Sigmoid colon (tissue), 7 donors: ENCODE data around the gene FGG. TPM values are rescaled to one million over a fixed set of nuclear protein-coding genes. Genes with fewer than 3 reads are reported as not detected.

Source experiments
- DNase-seq: peaks from one replicate; pipeline ENCODE4 v3.0.0-alpha.2; 2019
- H3K27ac ChIP-seq, 4 donors: fragments of 200-600 bp; sonication (generic); one replicate each; pipeline ENCODE4 v1.5.1; 2016 to 2019; ENCODE audit warnings: mild to moderate bottlenecking in 1 of 4
- H3K27me3 ChIP-seq, 3 donors: fragments of 200-600 bp; sonication (generic); one replicate each; pipeline ENCODE4 v1.5.1; 2019; ENCODE audit warnings: mild to moderate bottlenecking in 1 of 3
- H3K36me3 ChIP-seq, 4 donors: fragments of 200-600 bp; sonication (generic); one replicate each; pipeline ENCODE4 v1.5.1; 2016 to 2019
- H3K4me1 ChIP-seq, 4 donors: fragments of 200-600 bp; sonication (generic); one replicate each; pipeline ENCODE4 v1.5.1; 2017 to 2019
- H3K4me3 ChIP-seq, 4 donors: fragments of 200-600 bp; sonication (generic); one replicate each; pipeline ENCODE4 v1.5.1; 2017 to 2019; ENCODE audit warnings: mild to moderate bottlenecking in 2 of 4, moderate library complexity in 1 of 4
- H3K9me3 ChIP-seq, 4 donors: fragments of 200-600 bp in 3 of 4; sonication (generic) in 3 of 4; one replicate each; pipeline versions ENCODE4 v1.5.1 to v1.6.1; 2013 to 2019
- EP300 ChIP-seq, 4 donors: sonication (generic); formaldehyde crosslinking; IDR thresholded peaks; one replicate each; pipeline ENCODE4 v1.6.1; 2017; ENCODE audit warnings: antibody characterized with exemption in 4 of 4
- POLR2A ChIP-seq, 2 donors: fragments of 450-650 bp; IDR thresholded peaks; one replicate each; pipeline ENCODE4 v1.6.1; 2016; ENCODE audit warnings: antibody characterized with exemption in 2 of 2, mild to moderate bottlenecking in 2 of 2, moderate library complexity in 2 of 2
- POLR2AphosphoS5 ChIP-seq, 4 donors: sonication (generic); formaldehyde crosslinking; IDR thresholded peaks; one replicate each; pipeline ENCODE4 v1.6.1; 2017; ENCODE audit warnings: antibody characterized with exemption in 4 of 4
- WGBS, 2 donors: extraction: QIAGEN DNeasy Blood & Tissue Kit; methylation state at CpG; one replicate each; pipeline ENCODE4 v1.1.7; 2013; 5-methylcytosine and 5-hydroxymethylcytosine counted together
- intact Hi-C: fragments of 100-400 bp; cut with DNase I; formaldehyde crosslinking; loops from one replicate; pipeline ENCODE4 v1.15.1; 2023
- polyA plus RNA-seq, 3 donors: library from polyadenylated mRNA; stranded (reverse); fragments of 200-250 nt; gene quantifications; one replicate each; pipeline ENCODE4 v1.2.3, GENCODE V29; 2013
- total RNA-seq, 4 donors: library from RNA; depleted of rRNA; stranded (reverse); fragments of >200 nt; gene quantifications; one replicate each; pipeline ENCODE4 v1.1.0, GENCODE V29; 2016
- TF ChIP-seq, protein P1 (sequence below), 4 experiments: fragments of 450-650 bp in 3 of 4; fragments of 200-600 bp in 1 of 4; IDR thresholded peaks; one replicate each; pipeline ENCODE4 v1.5.1; 2016 to 2019; ENCODE audit warnings: antibody characterized with exemption in 4 of 4, mild to moderate bottlenecking in 3 of 4, moderate library complexity in 2 of 4
- donor health status: healthy with polysubstance abuse.
- donor health status: Bipolar disorder and iron deficiency.
- donor health status: healthy.

Gene FGG
- total and polyA plus RNA-seq, 7 donors: 0.22 TPM; not detected in 6

DNA sequence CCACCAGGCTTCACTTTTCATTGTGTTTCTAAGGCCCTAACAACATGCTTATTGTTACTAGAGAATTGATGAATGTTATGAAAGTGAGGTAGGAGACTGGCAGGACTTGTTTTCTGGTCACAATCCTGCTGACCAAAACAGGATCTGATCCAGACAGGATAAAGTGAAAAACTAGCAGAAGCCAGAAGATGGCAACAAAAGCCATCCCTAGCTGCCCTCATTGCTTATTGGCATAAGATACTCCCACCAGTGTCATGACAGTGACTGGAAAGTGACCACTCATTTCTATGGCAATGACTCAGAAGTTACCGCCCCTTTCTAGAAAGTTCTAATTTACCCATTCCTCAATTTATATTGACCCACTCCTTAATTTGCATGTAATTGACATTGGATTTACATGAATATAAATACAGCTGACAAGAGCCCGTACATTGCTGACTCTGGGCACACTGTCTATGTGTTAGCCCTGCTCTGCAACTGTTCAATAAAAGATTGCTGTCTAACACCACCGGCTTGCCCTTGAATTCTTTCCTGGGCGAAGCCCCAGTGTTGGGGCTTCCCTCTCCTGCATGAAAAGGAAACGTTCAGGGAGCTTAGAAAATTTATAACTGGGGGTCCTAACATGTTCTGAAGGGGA is 30.0 kb upstream of the FGG start:
- peaks cover 0 to 21% (median 9%) of the 10 kb centered on the region in 4 donors for H3K4me1 ChIP-seq
- 75 to 77% methylated on average over 5 of the region's 5 CpGs for WGBS, 2 donors
- no peak overlapping the region for H3K4me3 ChIP-seq
- TF ChIP-seq, protein P1, sequence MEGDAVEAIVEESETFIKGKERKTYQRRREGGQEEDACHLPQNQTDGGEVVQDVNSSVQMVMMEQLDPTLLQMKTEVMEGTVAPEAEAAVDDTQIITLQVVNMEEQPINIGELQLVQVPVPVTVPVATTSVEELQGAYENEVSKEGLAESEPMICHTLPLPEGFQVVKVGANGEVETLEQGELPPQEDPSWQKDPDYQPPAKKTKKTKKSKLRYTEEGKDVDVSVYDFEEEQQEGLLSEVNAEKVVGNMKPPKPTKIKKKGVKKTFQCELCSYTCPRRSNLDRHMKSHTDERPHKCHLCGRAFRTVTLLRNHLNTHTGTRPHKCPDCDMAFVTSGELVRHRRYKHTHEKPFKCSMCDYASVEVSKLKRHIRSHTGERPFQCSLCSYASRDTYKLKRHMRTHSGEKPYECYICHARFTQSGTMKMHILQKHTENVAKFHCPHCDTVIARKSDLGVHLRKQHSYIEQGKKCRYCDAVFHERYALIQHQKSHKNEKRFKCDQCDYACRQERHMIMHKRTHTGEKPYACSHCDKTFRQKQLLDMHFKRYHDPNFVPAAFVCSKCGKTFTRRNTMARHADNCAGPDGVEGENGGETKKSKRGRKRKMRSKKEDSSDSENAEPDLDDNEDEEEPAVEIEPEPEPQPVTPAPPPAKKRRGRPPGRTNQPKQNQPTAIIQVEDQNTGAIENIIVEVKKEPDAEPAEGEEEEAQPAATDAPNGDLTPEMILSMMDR (IDR thresholded peaks at IDR 0.05): no peak
- TF ChIP-seq POLR2AphosphoS5 (IDR thresholded peaks at IDR 0.05): no peak
- no peaks in the 10 kb centered on the region for H3K9me3 ChIP-seq
- no peaks in the 10 kb centered on the region for H3K36me3 ChIP-seq
- DNase-seq: no peak
- no peaks in the 10 kb centered on the region for H3K27me3 ChIP-seq
- no peak overlapping the region for H3K27ac ChIP-seq
- intact Hi-C loops: no loop called here

DNA sequence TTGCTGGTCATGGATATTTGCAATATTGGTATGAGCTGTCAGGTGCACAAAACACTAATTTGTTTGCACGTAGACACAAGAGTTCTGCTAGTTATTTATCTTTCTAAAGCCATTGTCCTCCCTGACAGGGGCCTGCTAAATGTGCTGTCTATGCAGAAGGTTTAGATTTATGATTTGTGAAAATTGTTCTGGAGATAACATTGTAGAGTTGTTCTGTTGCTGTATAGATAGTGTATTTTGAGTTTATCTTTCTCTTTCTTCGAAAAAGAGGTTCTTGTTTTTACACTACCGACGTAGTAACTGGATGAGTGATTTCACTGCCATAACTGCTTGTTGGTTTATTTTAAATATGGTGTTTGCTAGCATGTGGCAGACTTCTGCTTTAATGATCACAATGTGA is 28.5 kb upstream of the FGG start:
- H3K4me1 ChIP-seq: peaks cover 0 to 24% (median 9%) of the 10 kb centered on the region in 4 donors
- no peak overlapping the region for H3K27ac ChIP-seq
- no peaks in the 10 kb centered on the region for H3K36me3 ChIP-seq
- intact Hi-C loops: no loop called here
- no peak for TF ChIP-seq POLR2AphosphoS5 (IDR thresholded peaks at IDR 0.05)
- no peak for TF ChIP-seq POLR2A (IDR thresholded peaks at IDR 0.05)
- TF ChIP-seq EP300 (IDR thresholded peaks at IDR 0.05): no peak
- TF ChIP-seq, protein P1 (IDR thresholded peaks at IDR 0.05): no peak
- no peaks in the 10 kb centered on the region for H3K27me3 ChIP-seq
- H3K4me3 ChIP-seq: no peak overlapping the region
- no peaks in the 10 kb centered on the region for H3K9me3 ChIP-seq
- no peak for DNase-seq
- WGBS, 2 donors: 46 to 57% methylated on average over 4 of the region's 4 CpGs

DNA sequence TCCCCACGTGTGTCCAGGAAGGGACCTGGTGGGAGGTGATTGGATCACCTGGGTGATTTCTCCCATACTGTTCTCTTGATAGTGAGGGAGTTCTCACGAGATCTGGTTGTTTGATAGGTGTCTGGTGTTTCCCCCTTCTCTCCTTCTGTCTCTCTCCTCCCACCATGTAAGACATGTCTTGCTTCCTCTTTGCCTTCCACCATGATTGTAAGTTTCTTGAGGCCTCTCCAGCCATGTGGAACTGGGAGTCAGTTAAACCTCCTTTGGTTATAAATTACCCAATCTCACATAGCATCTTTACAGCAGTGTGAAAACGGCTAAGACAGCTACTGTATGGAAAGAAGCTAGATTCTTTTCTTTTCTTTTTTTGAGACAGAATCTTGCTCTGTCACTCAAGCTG is 21.6 kb upstream of the FGG start:
- Histone ChIP-seq H3K9me3 (no peaks in the 10 kb centered on the region), H3K4me3 (no peak overlapping the region), H3K4me1 (peaks cover 0 to 8% (median 0%) of the 10 kb centered on the region in 4 donors), H3K27ac (no peak overlapping the region), H3K36me3 (no peaks in the 10 kb centered on the region), H3K27me3 (peaks cover 0 to 9% (median 0%) of the 10 kb centered on the region in 3 donors)
- TF ChIP-seq POLR2AphosphoS5 (IDR thresholded peaks at IDR 0.05) (no peak), EP300 (IDR thresholded peaks at IDR 0.05) (no peak), POLR2A (IDR thresholded peaks at IDR 0.05) (no peak)
- TF ChIP-seq, protein P1 (IDR thresholded peaks at IDR 0.05): no peak
- intact Hi-C loops: no loop called here
- WGBS, 2 donors: 73 to 74% methylated on average over 3 of the region's 3 CpGs
- DNase-seq: no peak

DNA sequence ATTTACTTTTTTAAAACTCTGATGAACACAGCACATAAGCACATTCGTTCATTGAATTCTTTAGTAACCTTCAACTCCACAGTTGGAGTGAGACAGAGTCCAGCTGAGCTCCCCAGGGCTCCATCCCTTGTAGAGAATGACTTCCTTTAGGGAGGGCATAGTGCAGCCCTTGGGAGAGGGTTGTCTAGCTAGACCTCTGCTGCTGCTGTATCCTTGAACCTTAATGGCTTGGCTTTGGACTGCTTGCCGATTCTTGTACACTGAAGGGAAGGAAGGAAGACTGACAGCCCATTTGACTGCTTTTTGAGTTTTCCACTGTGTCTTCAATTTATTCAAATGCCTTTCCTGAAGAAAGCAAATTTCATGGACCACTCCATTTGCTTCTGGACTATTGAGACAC is 19.4 kb upstream of the FGG start:
- TF ChIP-seq POLR2AphosphoS5 (IDR thresholded peaks at IDR 0.05) (no peak), EP300 (IDR thresholded peaks at IDR 0.05) (no peak), POLR2A (IDR thresholded peaks at IDR 0.05) (no peak)
- TF ChIP-seq, protein P1 (IDR thresholded peaks at IDR 0.05): no peak
- Histone ChIP-seq H3K4me1 (peaks cover 0 to 7% (median 6%) of the 10 kb centered on the region in 4 donors), H3K27me3 (peaks cover 0 to 9% (median 0%) of the 10 kb centered on the region in 3 donors), H3K36me3 (no peaks in the 10 kb centered on the region), H3K27ac (no peak overlapping the region), H3K9me3 (no peaks in the 10 kb centered on the region), H3K4me3 (no peak overlapping the region)
- intact Hi-C loops: no loop called here
- 62 to 70% methylated on average over 2 of the region's 2 CpGs for WGBS, 2 donors
- DNase-seq: no peak

DNA sequence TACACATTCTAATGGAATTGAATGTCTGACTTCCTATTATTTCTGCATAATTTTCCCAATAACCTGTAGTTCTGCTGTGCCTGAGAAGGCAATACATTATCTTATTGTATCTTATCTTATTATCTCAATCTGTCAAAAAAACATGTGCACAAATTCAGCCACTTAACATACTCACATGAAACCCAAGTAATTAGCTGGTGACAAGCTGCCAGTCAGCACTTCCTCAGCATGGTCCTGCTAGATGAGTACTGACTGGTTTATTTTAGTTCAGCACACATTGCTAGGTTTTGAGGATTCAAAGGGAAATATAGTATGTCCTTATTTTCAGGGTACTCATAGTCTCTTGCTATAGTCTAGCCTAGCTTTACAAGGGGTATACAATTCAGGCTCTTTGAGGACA is 17.9 kb upstream of the FGG start:
- no peaks in the 10 kb centered on the region for H3K36me3 ChIP-seq
- no peak overlapping the region for H3K4me3 ChIP-seq
- H3K27ac ChIP-seq: no peak overlapping the region
- intact Hi-C loops: no loop called here
- H3K4me1 ChIP-seq: peaks cover 0 to 16% (median 15%) of the 10 kb centered on the region in 4 donors
- DNase-seq: no peak
- peaks cover 0 to 9% (median 0%) of the 10 kb centered on the region in 3 donors for H3K27me3 ChIP-seq
- TF ChIP-seq EP300 (IDR thresholded peaks at IDR 0.05) (no peak), POLR2A (IDR thresholded peaks at IDR 0.05) (no peak)
- no peaks in the 10 kb centered on the region for H3K9me3 ChIP-seq
